ENCODE results near the gene GLRX2. TPM values are rescaled to one million over a fixed set of nuclear protein-coding genes. Genes with fewer than 3 reads are reported as not detected.

The GLRX2 gene
- total and polyA plus RNA-seq, 2 of the 8 experiments (the other 6 are each of a cell fraction or from before 2014, with no cell fraction given), result 4.8 to 13.5 TPM

DNA sequence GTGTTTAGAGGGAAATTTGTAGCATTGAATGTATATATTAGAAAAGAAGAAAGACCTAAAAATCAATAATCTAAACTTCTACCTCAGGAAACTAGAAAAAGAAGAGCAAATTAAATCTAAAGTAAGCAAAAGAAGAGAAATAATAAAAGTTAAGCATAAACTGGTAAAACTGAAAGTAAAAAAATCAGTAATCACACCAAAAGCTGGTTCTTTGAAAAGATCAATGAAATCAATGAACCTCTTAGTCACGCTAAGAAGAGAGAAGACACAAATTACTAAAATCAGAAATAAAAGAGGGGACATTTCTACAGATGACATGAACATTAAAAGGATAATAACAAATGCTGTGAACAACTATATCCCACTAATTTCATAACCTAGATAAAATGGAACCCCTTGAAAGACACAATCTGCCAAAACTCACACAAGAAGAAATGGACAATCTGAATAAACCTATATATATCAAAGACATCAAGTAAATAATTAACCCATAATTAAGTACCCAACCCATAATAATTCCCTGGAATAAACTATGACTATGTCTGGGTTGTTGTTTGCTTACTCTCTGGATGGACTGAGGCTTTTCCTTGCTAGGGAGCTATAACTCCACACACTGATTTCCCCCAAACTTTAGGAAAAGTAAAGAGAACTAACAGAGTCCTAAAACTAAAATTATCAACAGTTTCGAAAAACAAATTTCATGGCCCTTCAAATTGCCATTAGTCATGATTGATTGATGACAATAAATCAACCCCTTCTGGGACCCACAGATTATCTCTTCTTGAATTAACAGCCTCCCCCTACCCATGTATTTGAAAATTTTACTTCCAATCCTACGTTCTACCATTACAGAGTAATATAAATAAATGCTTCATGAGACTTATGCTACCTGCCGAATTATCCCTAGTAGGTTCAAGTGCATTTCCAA is 13.9 kb upstream of the GLRX2 start:
- Histone ChIP-seq H3K18ac (ENCODE audit: extremely low read depth, low read length) (no peak overlapping the region), H2AFZ (ENCODE audit: low read length) (no peak overlapping the region), H3K9ac (replicated peaks in 1 of 4; ENCODE audit: extremely low read depth in 1 of 4, low read depth in 3 of 4, low read length in 3 of 4) (no peak overlapping the region), H3K36me3 (ENCODE audit: control insufficient read depth in 2 of 4, insufficient read depth in 4 of 4, low read length in 3 of 4) (no peaks in the 10 kb centered on the region), H2BK120ac (replicated peaks; ENCODE audit: low read depth, low read length) (no peak overlapping the region), H2BK20ac (ENCODE audit: low read length) (no peak overlapping the region), H2BK12ac (ENCODE audit: low read depth, low read length) (no peak overlapping the region), H2BK5ac (ENCODE audit: low read depth, low read length) (no peak overlapping the region), H3K27ac (ENCODE audit: low read depth, low read length) (no peak overlapping the region), H3K9me3 (ENCODE audit: insufficient read depth in 2 of 2, low read depth in 1 of 2, low read length in 1 of 2) (no peaks in the 10 kb centered on the region; a peak in 1 of 4 replicates), H2AK5ac (ENCODE audit: low read depth, low read length) (no peak overlapping the region), H3K14ac (ENCODE audit: insufficient read length) (no peak overlapping the region), H4K5ac (ENCODE audit: insufficient read length, low read depth, low read length) (no peak overlapping the region), H3K23me2 (ENCODE audit: low read depth, low read length) (no peaks in the 10 kb centered on the region), H3K4me2 (ENCODE audit: insufficient read depth in 1 of 2, low read depth in 2 of 2, low read length in 2 of 2) (no peak overlapping the region), H3K27me3 (replicated peaks in 1 of 4; ENCODE audit: control insufficient read depth in 3 of 4, extremely low read depth in 1 of 4, insufficient read depth in 3 of 4, low read length in 3 of 4) (no peaks in the 10 kb centered on the region), H3K23ac (ENCODE audit: insufficient read length) (no peak overlapping the region), H4K20me1 (replicated peaks in 1 of 2; ENCODE audit: control insufficient read depth in 1 of 2, insufficient read depth in 2 of 2, low read length in 2 of 2) (no peaks in the 10 kb centered on the region), H2BK15ac (ENCODE audit: low read length) (no peak overlapping the region), H4K91ac (replicated peaks; ENCODE audit: insufficient read length, low read length) (no peak overlapping the region), H3K56ac (replicated peaks; ENCODE audit: insufficient read length, low read depth, low read length) (no peak overlapping the region), H3K4me3 (ENCODE audit: extremely low read depth in 1 of 4, insufficient read depth in 2 of 4, low read depth in 3 of 4, low read length in 4 of 4) (no peak overlapping the region), H3K79me2 (ENCODE audit: control insufficient read depth in 1 of 2, insufficient read depth in 2 of 2, low read length in 2 of 2) (peaks cover 0 to 17% of the 10 kb centered on the region in 2 experiments; a peak in 3 of 4 replicates), H3K4me1 (replicated peaks in 1 of 4; ENCODE audit: control insufficient read depth in 3 of 4, insufficient read depth in 4 of 4, low read length in 3 of 4) (peaks cover 0 to 5% (median under 1%) of the 10 kb centered on the region in 4 experiments; a peak in 4 of 7 replicates), H3K79me1 (ENCODE audit: low read depth, low read length) (no peaks in the 10 kb centered on the region), H3K4ac (replicated peaks; ENCODE audit: insufficient read length, low read depth, low read length) (no peak overlapping the region), H4K8ac (ENCODE audit: extremely low read depth, insufficient read depth, low read length) (no peak overlapping the region)
- WGBS, 2 experiments (ENCODE audit: extremely low coverage in 1 of 2, insufficient coverage in 1 of 2, insufficient read length in 1 of 2, insufficient replicate concordance in 2 of 2, low coverage in 1 of 2, low lambda C conversion rate in 2 of 2, missing lambda C conversion rate in 1 of 2), result 88% methylated on average over 4 of the region's 4 CpGs; no CpG with 5 or more reads in 1 of the 2 experiments
- POLR2A ChIA-PET (ENCODE audit: partially characterized antibody), result interaction anchor here (0.6 kb wide), 1 partner anchor 306 kb away, joined by 3 read pairs; no protein-coding TSS in a partner anchor
- FAIRE-seq, result no peak
- DNase-seq (ENCODE audit: low read depth in 1 of 2, low spot score in 2 of 2), result no peak
- CTCF ChIA-PET (ENCODE audit: partially characterized antibody), result interaction anchor here (1.3 to 2.1 kb wide), 2 partner anchors 11 to 15 kb away, joined by 4 to 6 read pairs; no protein-coding TSS in a partner anchor
- no peak for TF ChIP-seq SIN3A (conservative IDR thresholded peaks at IDR 0.05 in 1 of 2, IDR thresholded peaks at IDR 0.05 in 1 of 2; ENCODE audit: low read depth in 1 of 2, low read length in 2 of 2)
